ENCODE measurements around the gene RPLP2.

The RPLP2 gene

DNA sequence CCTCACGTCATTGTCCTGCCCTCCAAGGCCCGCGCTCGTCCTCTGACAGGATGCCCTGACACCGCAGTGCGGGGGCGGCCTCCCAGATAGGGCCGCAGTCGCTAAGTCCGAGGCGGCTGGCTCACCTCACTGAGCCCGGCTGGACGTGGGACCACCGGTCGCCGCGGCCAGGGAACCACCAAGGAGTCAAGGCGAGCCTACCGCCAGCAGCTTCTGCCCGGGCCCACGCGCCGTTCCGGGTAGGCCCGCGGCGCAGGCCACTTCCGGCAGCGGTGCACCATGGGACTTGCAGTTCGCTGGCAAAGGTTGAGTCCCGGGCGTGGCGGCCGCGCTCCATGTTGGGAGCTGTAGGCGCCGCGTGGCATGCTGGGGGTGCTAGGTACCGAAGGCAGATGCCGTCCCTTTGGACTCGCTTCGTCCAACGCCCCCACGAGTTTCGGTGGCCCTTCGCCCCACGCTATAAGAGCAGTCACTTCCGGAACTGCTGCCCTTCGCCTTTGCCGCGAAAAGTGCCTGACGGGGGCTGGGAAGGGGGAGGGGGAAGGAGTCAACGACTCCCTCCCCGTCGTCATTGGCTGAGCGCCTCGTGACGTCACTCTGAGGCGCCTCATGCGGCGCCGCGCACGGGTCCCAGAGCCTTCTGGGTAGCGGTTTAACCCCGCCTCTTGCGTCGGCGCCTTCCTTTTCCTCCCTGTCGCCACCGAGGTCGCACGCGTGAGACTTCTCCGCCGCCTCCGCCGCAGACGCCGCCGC, at the start of gene RPLP2:
Gene RPLP2 (plus strand): TSS at position 681 of the 753 bp plus-strand sequence. CDS start 268 bp downstream, outside the sequence.
- DNase-seq = peak; percentile 96

DNA sequence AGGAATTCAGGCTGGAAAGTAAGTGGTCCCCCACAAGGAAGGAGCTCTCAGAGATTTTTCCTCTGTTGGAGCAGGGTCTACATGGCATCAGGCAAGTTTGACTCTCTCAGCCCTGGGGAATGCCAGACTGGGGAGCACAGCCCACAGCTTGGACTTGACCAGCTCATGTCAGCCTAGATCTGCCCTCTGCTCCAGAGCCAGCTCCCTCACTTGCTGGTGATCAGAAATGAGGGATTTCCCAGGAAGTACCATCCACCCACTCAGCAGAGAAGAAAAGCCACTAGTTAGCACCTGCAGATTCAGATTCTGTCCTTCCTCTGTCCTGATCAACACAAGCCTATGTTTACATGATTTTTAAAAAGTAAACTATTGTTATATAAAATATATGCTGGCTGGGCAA, 49.5 kb upstream of the RPLP2 start:
- DNase-seq = no peak

DNA sequence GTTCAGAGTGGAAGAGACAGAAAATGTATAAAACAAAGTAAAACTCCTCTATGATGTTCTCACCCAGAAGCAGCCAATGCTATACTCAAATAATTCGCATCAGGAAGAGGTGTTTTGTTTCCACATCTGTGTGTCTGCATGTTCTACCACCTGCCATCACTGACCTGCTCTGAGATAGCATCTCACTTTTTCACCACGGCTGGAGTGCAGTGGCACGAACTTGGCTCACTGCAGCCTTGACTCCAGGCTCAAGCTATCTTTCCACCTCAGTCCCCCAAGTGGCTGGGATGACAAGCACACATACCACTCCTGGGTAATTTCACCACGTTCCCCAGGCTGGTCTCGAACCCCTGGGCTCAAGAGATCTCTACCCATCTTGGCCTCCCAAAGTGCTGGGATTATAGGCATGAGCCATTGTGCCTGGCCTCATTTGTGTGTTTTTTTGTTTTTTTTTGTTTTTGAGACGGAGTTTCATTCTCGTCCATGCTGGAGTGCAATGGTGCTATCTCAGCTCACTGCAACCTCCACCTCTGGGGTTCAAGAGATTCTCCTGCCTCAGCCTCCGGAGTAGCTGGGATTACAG, 48.1 kb upstream of the RPLP2 start:
- no peak for DNase-seq

DNA sequence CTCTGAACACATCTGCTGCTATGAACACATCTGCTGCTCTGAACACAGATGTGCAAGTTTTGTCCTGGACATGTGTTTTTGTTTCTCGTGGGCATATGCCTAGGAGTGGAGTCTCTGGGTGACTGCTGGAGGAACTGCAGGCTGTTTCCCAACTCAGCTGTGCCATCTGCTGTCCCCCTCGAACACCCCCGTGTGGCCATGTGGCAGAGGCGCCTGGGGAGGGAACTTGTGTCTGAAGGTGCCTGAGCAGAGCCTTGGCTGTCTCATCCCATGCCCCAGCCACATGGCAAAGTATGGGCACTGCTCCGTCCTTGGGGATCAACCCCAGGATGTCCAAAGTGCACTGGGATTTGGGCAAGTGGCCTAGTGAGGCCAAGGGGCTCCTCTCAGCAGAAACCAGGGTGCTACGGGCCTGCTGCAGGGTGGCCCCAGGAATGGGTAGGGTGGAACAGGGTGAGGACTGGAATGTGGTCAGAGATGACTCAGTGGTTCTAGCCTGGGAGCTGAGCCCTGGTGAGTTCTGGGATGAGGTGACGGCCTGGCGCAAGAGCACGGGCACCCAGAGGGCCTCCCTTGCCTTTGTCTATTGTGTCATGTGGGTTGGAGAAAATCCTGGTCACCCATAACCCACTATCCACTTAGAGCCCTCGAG, 47.2 kb upstream of the RPLP2 start:
- peak; percentile 32 for DNase-seq

DNA sequence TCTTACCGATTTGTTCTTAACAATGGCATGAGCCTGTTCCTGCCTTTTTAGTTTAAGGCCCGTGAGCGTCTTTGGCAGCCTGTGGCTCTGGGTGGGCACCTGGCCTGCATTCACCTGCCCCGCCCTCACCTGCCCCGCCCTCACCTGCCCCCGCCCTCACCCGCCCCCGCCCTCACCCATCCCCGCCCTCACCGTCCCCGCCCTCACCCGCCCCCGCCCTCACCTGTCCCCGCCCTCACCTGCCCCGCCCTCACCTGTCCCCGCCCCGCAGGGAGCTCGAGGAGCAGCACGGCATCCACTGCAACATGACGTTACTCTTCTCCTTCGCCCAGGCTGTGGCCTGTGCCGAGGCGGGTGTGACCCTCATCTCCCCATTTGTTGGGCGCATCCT, 46.7 kb upstream of the RPLP2 start:
- peak; percentile 51 for DNase-seq

DNA sequence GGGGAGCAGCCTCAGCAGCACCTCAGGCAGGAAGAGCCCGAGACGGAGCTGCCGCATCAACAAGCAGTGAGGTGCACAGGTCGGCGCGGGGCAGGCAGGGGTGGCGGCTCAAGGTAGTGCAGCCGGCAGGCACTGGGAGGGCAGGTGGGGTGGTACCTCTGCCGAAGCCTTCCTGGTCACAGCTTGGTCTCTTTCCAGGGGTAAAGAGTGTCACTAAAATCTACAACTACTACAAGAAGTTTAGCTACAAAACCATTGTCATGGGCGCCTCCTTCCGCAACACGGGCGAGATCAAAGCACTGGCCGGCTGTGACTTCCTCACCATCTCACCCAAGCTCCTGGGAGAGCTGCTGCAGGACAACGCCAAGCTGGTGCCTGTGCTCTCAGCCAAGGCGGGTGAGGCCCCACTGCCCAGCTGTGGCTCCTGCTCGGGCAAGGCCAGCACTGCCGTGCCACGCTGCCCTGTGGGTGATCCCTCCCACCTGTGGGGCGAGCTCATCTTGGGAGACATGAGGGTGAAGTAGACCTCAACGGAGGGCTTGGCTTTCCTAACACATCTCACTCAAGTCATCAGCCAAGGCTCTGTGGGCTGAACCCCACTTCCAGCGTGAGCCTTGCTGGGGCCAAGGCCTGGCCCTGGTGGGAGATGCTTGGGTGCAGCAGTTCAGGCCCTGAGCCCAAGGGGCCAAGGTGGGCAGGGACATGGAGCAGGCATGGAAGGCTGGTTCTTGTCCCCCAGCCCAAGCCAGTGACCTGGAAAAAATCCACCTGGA, 46.0 kb upstream of the RPLP2 start:
- no peak for DNase-seq

DNA sequence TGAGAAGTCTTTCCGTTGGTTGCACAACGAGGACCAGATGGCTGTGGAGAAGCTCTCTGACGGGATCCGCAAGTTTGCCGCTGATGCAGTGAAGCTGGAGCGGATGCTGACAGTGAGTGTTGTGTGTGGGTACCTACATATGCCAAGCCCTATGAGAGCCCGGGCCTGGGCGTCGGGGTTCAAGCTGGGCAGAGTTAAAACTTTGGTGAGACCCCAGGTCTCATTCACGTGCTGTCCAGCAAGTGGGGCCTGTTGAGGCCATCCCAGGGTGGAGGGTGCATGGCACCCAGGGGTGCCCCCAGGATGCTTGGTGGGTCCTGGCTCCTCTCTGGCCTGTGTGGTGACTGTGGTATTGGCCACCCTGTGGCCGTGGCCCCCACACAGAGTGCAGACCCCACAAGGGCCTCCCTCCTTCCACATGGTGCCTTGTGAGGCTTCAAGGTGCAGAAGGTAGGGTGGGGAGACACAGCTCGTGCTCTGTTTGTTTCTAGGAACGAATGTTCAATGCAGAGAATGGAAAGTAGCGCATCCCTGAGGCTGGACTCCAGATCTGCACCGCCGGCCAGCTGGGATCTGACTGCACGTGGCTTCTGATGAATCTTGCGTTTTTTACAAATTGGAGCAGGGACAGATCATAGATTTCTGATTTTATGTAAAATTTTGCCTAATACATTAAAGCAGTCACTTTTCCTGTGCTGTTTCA, 45.3 kb upstream of the RPLP2 start:
- DNase-seq = no peak

DNA sequence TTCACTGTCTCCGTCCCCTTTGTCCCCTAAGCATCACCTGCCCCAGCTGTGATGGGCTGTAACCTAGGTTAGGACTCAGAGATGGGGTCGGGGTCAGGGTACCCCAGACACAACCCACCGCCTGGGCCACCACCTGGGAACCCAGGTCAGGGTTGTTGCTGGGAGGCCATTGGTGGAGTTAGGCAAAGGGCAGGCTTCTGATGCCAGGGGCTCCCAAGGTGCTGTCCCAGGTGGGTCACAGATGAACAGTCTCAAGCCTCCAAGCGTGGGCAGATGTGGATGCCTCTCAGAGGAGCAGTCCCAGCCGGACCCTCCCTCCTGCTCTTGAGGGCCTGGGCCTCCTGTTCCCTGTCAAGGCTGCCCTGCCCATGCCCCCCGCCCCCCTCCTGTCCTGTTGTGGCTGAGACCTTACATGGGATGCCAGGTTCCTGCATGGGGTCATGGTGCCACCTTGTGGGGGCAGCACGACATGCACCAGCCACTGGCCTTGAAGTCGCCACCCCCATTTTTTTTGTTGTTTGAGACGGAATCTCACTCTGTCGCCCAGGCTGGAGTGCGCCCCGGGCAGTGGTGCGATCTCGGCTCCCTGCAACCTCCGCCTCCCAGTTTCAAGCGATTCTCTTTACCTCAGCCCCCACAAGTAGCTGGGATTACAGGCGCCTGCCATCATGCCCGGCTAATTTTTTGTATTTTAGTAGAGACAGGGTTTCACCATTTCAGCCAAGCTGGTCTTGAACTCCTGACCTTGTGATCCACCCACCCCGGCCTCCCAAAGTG, 44.6 kb upstream of the RPLP2 start:
- peak; percentile 25 for DNase-seq

DNA sequence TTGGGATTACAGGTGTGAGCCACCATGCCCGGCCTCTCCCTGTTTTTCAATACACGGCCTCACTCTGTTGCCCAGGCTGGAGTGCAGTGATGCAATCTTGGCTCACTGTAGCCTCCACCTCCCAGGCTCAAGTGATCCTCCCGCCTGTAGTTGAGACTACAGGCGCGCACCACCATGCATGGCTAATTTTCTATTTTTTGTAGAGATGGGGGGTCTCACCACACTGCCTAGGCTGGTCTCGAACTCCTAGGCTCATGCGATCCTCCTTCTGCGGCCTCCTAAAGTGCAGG, 44.0 kb upstream of the RPLP2 start:
- DNase-seq = no peak

DNA sequence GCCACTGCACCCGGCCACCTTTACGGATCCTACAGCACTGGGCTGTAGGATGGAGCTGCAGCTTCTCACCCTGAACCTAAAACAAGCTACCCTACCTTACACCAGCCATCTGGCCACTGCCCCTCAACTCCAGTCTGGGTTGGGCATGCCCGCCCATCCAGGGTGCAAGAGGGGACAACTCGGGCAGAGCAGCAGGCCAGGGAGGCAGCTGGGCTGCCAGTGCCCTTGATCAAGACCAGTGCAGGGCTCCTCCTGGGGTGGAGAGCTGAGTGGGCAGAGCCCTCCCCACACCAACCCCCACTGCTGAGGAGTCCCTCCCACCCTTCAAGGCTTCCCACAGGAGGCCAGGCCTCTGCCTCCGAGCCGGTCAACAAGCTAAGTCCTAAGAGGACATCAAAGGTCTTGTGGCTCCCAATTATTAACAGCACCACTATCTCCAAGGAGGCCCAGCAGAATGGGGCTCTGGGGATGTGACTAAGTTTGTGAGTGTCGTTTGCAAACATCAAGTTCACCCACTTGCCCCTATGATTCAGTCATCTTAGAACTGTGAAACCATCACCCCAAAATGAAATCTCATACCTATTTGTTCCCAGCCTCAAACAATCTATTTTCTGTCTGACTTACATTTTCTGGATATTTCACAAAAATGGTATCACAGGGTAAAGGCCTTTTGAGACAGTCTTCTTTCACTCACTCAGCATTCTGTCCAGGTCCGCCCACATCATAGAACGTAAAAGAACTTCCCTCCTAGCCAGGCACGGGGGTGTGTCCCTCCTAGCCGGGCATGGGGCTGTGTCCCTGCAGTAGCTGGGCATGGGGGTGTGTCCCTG, 43.4 kb upstream of the RPLP2 start:
- no peak for DNase-seq

DNA sequence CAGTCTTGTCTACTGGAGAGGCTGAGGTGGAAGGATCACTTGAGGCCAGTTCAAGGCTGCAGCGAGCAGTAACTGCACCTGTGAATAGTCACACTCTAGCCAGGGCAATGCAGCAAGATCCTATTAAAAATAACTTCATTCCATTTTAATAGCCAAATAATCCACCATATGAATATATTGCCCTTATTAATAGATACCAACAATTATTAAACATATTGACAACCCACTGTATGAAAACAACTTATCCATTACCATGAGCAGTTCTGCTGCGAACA, 42.9 kb upstream of the RPLP2 start:
- no peak for DNase-seq

DNA sequence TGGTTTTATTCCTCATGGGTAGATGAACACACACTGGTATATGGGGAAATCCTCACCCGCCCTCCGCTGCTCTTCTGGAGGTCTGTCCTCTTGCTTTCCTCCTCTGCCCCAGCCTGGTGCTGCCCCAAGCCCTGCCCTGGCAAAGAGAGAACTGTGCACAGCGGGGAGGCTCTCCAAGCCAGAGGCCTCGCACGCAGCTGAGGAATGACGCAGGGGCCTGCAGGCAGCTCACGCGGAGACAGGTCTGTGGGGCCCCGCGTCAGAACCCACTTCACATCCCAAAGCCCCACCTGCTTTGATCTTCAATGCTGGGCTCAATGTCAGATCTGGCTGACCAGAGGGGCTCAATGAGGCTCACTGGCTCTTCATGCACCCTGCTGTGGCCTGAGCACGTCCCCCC, 42.5 kb upstream of the RPLP2 start:
- DNase-seq = no peak

DNA sequence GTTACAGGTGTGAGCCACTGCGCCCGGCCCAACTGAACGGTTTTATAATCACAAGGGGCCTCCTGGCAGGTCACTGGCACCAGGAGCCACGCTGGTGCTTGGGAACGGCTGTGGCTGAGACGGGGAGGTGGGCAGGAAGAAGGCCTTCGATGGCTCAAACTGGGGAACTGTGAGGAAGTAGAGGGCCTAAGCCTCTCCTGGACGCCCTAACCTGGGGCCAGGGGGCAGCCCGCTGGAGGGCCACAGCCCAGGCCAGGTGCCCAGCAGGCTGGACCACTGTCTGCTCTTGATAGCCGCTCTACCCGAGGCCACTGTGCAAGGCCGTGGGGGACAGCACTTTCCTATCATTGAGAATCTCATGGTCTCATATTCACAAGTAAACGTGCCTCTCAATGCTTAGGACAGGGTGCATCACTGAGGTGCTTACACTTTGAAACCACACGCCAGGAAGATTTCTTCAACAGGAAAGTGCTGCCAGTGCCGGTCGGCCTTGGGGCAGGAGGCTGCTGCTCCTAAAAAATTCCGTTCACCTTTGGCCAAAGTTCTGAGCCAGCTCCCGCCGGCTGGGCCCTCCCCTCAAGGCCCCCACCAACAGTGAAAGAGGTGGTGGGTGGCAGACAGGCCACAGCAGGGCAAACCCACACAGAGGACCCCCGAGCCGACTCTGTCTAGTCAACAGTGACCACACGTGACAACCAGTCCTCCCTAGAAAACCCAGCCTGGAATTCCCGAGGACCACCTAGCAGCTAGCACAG, 39.7 kb upstream of the RPLP2 start:
- no peak for DNase-seq

DNA sequence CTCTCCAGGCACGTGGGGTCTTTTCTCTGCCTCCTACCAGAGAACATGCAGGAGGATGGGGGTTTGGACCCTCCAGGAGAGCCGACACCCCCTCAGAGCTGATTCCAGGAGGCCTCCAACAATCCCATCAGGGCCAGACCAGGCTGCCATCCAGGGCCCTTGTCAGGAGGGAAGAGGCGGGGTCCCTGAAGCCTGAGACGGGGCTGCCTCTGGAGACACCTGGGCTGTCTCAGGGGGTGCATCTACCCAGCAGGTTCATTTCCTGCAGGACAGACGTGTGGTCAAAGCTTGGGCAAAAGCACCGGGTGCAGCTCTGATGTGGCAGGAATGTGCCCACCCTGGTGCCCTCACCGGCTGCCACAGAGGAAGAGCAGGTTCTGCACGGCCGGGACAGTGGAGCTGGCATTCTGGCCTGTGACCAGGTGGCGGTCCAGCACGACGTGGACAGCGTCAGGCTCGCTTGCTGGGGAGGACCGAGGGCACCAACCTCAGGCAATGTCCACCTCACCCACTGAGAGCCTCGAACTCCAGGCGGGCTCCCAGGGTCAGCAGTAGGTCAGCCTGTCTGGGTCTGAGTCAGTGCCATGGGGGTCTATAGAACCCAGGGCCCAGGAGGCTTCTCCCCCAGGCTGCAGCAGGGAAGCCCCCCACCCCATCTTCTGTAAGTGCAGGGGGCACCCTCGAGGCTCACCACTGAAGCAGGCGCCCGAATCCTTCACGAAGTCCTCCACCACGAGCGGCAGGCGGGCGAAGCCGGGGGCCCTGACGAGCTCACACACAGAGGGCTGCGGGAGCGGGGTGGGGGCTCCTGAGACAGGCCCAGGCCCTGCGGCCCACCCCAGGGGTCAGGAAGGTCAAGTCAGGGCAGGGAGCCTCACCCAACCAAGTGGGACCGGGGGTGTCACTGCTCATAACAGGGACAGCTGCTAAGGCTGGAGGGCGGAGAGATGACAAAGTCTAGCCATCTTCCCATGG, 38.8 kb upstream of the RPLP2 start:
- DNase-seq = no peak

DNA sequence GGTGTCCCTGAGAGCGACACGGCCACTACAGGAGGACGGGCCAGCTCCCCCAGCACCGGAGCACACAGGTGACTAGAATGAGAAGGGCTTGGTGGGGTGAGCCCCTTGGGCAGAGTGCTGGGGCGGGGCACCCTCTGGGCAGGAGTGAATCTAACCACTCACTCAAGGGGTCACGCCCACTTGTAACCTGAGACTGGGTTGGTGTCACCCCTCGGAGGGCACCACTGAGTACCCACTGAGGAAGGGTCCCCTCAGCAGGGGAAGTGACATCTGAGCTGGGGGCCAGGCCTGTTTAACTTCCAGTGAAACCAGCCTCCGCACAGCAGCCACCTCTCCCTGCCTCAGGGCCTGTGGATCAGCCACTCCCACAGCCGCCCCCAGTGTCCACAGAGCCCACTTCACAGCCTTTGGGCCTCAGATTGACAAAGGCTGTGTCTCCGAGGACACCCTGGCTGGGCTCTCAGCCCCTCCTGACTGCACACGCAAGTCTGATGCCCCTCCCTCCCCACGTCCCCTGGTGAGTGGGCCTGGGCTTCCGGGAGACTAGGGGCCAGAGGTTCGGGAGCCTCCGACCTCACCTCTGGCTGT, 38.1 kb upstream of the RPLP2 start:
- DNase-seq = no peak

DNA sequence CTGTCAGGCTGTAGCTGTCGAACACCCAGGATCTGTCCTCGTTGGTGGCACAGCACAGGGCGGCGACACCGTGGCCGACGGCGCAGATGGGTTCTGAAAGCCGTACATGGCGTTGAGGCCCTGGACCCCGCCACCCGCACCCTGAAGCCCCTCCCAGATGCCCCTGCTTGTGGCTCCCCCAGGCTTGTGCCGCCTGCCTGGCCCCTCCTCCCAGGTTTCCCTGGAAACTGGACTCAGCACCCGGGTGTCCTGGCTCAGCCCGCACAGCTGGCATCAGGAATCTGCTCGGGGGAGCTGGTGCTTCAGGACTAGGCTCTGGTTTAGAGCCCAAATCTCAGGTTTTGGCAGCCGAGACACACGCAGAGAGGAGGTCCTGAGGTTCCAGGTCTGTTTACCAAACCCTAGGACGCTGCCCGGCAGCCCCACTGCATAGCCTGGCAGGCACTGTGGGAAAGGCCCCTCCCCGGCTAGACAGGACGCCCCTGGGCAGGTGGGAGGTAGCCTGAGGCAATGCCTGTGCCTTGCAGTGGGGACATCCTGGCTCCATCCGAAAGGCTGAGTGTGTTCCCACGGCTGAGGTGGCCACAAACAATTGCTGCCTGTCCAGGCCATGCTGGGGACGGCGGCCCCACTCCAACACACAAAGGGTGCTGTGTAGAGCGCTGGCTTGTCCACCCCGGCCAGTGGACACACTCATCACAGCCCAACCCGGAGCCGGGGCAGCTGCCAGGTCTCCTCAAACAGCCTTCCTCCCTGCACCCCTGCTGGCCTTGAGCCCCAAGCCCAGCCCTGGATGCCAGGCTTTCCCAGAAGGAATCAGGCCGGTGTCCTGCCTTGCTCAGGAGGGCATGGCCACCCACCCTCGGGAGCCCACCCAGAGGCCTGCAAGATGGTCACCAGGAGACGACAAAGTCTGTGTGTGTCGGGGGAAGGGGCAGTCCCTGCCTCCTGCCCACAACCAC, 37.1 kb upstream of the RPLP2 start:
- DNase-seq = no peak

DNA sequence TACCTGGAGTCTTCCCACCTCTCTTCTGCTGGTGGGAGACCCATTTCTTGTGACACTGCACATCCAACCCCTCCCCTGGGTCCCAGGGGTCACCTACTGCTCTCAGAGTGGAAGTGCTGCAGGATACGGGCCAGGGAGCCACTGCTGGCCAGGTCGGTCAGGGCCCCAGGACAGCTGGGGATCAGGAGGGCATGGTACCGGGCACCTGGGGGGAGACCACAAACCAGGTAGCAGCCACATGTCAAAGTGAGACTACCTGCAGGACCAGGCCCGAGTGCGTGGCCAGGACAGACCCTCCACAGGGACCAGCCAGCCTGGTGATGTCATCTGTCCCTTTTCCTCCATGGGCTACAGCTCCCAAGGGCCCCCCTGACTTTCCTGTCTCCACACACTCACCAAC, 36.3 kb upstream of the RPLP2 start:
- DNase-seq = no peak

DNA sequence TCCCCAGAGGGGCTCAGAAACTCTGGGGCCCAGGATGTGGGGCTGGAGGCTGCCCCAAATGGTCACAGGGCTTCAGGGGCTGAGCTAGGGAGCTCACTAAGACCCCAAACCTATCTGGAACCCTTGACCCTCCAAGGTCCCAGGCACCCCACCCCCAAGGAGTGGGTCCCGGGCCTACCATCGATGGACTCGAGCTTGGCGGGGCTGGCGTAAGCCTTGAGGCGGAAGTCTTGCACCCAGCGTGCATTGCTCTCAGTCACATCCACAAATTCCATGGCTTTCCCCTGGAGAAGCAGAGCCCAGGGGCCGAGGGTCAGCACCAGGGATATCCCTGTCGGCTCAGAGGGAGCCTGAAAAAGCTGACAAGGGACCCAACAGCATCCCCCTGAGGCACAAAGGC, 35.9 kb upstream of the RPLP2 start:
- DNase-seq = no peak

Measured in COR-L47 (cell line).